NCI-H510A treated with DMSO at 0.1 percent for 48 hours (cell line): ENCODE results near the gene GTF2I.
"Not testable (repeated sequence)": the region's sequence is repeated elsewhere in the genome, so short reads cannot be mapped to it uniquely, and the experiment has no call there.

Experiments
- DNase-seq: peaks from one replicate; lab custom pipeline; 2025; lab: John Stamatoyannopoulos, UW

Gene GTF2I

DNA sequence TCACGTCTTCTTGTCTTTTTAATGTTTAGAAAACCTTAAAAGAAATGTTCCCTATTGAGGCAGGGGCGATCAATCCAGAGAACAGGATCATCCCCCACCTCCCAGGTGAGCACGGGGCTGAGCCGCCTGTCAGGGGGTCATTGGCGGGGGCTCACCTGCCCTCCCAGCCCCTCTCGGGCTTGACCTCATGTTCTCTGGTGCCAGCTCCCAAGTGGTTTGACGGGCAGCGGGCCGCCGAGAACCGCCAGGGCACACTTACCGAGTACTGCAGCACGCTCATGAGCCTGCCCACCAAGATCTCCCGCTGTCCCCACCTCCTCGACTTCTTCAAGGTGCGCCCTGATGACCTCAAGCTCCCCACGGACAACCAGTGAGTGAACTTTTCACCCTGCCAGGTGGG lies 121.5 kb downstream of the GTF2I start:
- not testable (repeated sequence) for DNase-seq

DNA sequence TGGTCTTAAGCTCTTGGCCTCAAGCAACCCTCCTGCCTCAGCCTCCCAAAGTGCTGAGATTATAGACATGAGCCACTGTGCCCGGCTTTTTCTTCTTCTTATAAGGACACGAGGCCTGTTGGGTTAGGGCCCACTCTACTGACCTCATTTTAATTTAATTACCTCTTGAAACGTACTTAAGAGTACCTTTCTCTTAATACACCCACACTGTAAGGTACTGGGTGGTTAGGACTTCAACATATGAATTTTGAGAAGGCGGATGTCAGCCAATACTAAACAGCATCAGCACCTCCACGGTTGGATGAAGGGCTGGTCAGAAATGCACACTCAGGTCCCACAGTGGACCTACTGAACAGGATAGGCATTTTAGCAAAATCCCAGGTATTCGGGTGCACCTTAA lies 124.2 kb downstream of the GTF2I start:
- not testable (repeated sequence) for DNase-seq

DNA sequence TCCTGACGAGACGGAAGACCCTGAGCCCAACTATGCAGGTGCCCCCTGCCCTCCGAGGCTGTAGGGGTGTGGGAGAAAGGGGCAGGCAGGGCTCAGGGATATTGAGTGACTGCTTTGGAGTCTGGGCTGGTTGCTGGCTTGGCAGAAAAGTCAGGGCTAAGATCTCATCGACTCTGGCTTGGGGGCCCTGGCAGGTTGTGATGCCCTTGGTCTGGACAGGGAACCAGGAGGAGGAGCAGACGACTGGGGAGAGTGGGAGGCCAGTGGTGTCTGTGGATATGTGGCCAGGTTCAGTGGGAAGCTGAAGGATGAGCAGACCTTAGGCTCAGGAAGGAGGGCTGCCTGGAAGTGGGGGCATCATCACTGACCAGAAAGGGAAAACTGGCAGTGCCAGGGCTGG lies 126.1 kb downstream of the GTF2I start:
- not testable (repeated sequence) for DNase-seq

DNA sequence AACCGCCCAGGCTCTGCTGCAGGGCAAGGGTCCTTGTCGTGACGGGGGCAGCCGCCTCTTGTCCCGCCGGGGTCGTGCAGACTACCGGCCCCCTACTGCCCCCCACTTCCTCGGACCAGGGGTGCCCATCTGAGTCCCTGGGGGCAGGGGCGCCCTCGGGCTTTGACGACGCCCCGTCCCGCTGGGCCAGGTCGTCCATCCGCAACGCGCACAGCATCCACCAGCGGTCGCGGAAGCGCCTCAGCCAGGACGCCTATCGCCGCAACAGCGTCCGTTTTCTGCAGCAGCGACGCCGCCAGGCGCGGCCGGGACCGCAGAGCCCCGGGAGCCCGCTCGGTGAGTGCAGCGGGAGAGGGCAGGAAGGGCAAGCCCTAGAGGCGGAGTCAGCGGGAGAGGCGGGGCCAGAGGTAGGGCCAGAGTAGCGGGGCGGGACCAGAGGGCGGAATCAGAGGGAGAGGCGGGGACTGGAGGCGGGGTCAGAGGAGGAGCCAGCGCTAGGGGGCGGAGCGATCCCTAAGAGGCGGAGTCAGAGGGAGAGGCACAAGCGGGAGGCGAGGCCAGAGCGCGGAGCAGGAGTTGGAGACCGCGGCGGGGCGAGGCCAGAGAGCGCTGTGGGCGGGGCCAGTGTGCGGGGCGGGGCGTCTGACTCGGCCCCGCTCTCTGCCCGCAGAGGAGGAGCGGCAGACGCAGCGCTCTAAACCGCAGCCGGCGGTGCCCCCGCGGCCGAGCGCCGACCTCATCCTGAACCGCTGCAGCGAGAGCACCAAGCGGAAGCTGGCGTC lies 131.0 kb downstream of the GTF2I start:
- DNase-seq = peak; percentile 71

DNA sequence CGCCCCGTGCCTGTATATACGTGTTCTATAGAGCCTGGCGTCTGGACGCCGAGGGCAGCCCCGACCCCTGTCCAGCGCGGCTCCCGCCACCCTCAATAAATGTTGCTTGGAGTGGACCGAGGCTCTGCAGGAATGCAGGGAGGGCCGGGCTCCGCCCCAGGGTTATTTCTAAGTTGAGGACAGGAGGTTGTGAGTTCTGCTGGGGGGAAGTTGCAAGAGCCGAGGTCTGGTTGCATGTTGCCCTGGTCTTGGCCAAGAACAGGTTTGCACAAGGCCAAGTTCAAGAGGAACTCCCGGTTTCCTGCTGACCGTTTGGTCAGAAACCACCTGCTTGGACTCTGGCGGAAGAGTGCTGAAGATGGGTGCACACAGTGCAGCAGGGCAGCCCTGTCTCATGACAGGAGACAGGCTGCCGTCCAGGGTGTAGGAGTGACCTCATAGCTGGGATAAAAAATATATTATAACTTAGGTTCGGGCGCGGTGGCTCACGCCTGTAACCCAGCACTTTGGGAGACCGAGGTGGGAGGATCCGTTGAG lies 131.8 kb downstream of the GTF2I start:
- not testable (repeated sequence) for DNase-seq

DNA sequence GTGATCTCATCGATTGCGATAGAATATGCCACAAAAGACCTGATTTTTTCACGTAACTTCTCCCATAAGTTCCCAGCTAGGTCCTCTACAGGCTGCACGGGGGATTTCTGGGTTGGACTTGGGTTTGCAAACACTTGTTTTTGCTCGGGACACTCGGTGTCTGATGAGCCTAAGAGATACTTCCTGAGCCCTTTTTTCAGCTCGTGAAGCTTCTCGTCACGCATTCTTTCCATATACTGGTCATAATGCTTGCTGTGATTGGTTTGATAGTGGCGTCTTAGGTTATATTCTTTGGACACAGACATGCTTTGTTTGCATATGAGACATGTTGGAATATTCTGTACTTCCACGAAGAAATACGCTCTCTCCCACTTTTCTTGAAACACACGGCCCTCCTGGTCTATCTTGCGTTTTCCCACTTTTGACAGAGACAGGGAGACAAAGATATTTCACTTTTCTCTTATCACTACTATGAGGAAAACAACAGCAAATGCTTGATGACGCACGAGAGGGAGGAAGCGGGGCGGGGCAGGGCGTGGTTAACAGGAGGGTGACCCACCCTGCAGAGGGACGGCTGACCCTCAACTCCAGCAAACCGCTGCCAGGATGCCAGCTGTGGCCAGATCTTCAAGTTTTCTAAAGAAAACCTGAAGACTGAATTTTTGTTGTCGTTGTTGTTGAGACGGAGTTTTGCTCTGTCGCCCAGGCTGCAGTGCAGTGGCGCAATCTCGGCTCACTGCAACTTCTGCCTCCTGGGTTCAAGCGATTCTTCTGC lies 140.5 kb downstream of the GTF2I start:
- not testable (repeated sequence) for DNase-seq

DNA sequence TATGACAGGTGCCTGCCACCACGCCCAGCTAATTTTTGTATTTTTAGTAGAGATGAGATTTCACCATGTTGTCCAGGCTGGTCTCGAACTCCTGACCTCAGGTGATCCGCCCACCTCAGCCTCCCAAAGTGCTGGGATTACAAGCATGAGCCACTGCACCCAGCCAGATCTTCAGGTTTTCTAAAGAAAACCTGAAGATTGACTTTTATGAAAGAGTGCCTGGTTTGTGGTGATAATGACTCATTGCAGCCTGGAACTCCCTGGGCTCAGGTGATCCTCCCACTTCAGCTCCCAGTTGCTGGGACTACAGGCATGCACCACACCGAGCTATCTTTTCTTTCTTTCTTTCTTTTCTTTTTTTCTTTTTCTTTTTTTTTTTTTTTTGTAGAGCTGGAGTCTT lies 141.1 kb downstream of the GTF2I start:
- not testable (repeated sequence) for DNase-seq
